Colonic mucosa (tissue), 4 donors: ENCODE results near the gene CCL25. TPM values are rescaled to one million over a fixed set of nuclear protein-coding genes. Genes with fewer than 3 reads are reported as not detected.

Experiments used
- DNase-seq: peaks from one replicate; pipeline ENCODE4 v3.0.0-alpha.2; 2020
- H3K27ac ChIP-seq: fragments of 200-600 bp; one replicate; pipeline ENCODE4 v1.8.0; 2021
- H3K27me3 ChIP-seq: fragments of 200-600 bp; one replicate; pipeline ENCODE4 v1.8.0; 2021
- H3K36me3 ChIP-seq: fragments of 200-600 bp; one replicate; pipeline ENCODE4 v1.8.0; 2021
- H3K4me1 ChIP-seq: fragments of 200-600 bp; one replicate; pipeline ENCODE4 v1.8.0; 2021; ENCODE audit warnings: mild to moderate bottlenecking
- H3K4me3 ChIP-seq: fragments of 200-600 bp; one replicate; pipeline ENCODE4 v1.8.0; 2021
- H3K9ac ChIP-seq, 2 donors: one replicate each; pipeline ENCODE4 v1.7.0; 2013; ENCODE audit warnings: control low read depth in 2 of 2, low read depth in 2 of 2, low read length in 2 of 2
- H3K9me3 ChIP-seq: fragments of 200-600 bp; one replicate; pipeline ENCODE4 v1.8.0; 2021
- CTCF ChIP-seq: fragments of 200-600 bp; IDR thresholded peaks from one replicate; pipeline ENCODE4 v1.8.0; 2022; ENCODE audit warnings: antibody characterized with exemption, mild to moderate bottlenecking
- intact Hi-C: fragments of 100-400 bp; cut with DNase I; formaldehyde crosslinking; loops from one replicate; pipeline ENCODE4 v1.14.1; 2022
- total RNA-seq, 2 donors: library from RNA; stranded (reverse); fragmentation: NEBNext Ultra II Directional in 1 of 2; extraction: Animal tissue kit (Norgen Biotek cat#: 25700) in 1 of 2; gene quantifications; one replicate each; pipeline ENCODE4 v1.2.1, GENCODE V29; 2021
- donor health status: healthy.
- donor health status: DM: no; HTN: no; CAD: no.
- donor health status: DM: no; HTN: no; CAD: no.

The CCL25 gene
- total RNA-seq, 2 donors from 2014 or later = not detected

- H3K36me3 ChIP-seq = no peaks in the 10 kb centered on the region
- no peak overlapping the region for H3K4me3 ChIP-seq
- no peak overlapping the region for H3K9ac ChIP-seq
- no peaks in the 10 kb centered on the region for H3K27me3 ChIP-seq
- intact Hi-C loops = no loop called here
- no peaks in the 10 kb centered on the region for H3K9me3 ChIP-seq
- no peak overlapping the region for H3K27ac ChIP-seq
- no peak for DNase-seq
- H3K4me1 ChIP-seq = no peaks in the 10 kb centered on the region
- no peak for TF ChIP-seq CTCF
Observed at GRCh38 chr19:8089664-8090601, 37.4 kb downstream of the CCL25 start.

- H3K4me3 ChIP-seq = no peak overlapping the region
- no peak for DNase-seq
- H3K9ac ChIP-seq = no peak overlapping the region
- no peaks in the 10 kb centered on the region for H3K36me3 ChIP-seq
- no peak for TF ChIP-seq CTCF
- H3K27ac ChIP-seq = no peak overlapping the region
- no peaks in the 10 kb centered on the region for H3K9me3 ChIP-seq
- no peaks in the 10 kb centered on the region for H3K4me1 ChIP-seq
- intact Hi-C loops = no loop called here
- no peaks in the 10 kb centered on the region for H3K27me3 ChIP-seq
Observed at GRCh38 chr19:8090950-8091349, 38.4 kb downstream of the CCL25 start.

GRCh38 chr19:8093740-8094139 lies 41.2 kb downstream of the CCL25 start:
- Histone ChIP-seq H3K9ac (no peak overlapping the region), H3K27me3 (no peaks in the 10 kb centered on the region), H3K36me3 (no peaks in the 10 kb centered on the region), H3K4me1 (no peaks in the 10 kb centered on the region), H3K27ac (no peak overlapping the region), H3K4me3 (no peak overlapping the region), H3K9me3 (no peaks in the 10 kb centered on the region)
- no peak for TF ChIP-seq CTCF
- DNase-seq = no peak
- intact Hi-C loops = no loop called here

GRCh38 chr19:8094336-8094735 lies 41.8 kb downstream of the CCL25 start:
- H3K27ac ChIP-seq = no peak overlapping the region
- no peak for TF ChIP-seq CTCF
- no peak for DNase-seq
- no peaks in the 10 kb centered on the region for H3K36me3 ChIP-seq
- H3K4me3 ChIP-seq = no peak overlapping the region
- H3K4me1 ChIP-seq = no peaks in the 10 kb centered on the region
- H3K27me3 ChIP-seq = no peaks in the 10 kb centered on the region
- intact Hi-C loops = no loop called here
- H3K9me3 ChIP-seq = no peaks in the 10 kb centered on the region
- H3K9ac ChIP-seq = no peak overlapping the region

- no peaks in the 10 kb centered on the region for H3K4me1 ChIP-seq
- no peaks in the 10 kb centered on the region for H3K36me3 ChIP-seq
- no peaks in the 10 kb centered on the region for H3K27me3 ChIP-seq
- no peak for DNase-seq
- no peak for TF ChIP-seq CTCF
- H3K27ac ChIP-seq = no peak overlapping the region
- H3K9ac ChIP-seq = no peak overlapping the region
- intact Hi-C loops = no loop called here
- no peaks in the 10 kb centered on the region for H3K9me3 ChIP-seq
- H3K4me3 ChIP-seq = no peak overlapping the region
Observed at GRCh38 chr19:8095354-8095886, 42.9 kb downstream of the CCL25 start.
